GM19467 (cell line): Measurements from ENCODE around the gene CALHM4.

Experiments used
- ATAC-seq: cut with Tn5 transposase; IDR thresholded peaks from one replicate; pipeline ENCODE4 v1.9.1; 2021; ENCODE audit warnings: mild to moderate bottlenecking, moderate library complexity; ENCODE audit not compliant: unreplicated experiment

Gene CALHM4

DNA sequence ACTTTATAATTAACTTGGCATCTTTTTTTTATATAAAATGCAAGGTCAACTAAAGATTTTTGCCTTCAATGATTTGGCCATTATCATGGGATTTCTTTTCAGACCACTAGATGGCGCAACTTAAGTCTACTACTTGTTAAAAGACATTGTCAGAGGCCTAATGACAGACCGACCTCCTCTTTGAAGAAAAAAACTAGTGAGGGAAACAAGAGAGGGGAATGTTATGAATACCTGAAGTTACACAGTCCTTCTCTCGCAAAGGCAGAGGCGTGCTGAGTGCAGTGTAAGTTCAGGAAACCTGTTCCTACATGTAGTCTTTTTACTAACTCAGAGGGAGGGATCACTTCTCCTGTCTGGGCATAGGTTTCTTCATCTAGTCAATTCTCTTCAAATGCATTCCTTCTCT lies 17.3 kb upstream of the CALHM4 start:
- ATAC-seq = no peak

DNA sequence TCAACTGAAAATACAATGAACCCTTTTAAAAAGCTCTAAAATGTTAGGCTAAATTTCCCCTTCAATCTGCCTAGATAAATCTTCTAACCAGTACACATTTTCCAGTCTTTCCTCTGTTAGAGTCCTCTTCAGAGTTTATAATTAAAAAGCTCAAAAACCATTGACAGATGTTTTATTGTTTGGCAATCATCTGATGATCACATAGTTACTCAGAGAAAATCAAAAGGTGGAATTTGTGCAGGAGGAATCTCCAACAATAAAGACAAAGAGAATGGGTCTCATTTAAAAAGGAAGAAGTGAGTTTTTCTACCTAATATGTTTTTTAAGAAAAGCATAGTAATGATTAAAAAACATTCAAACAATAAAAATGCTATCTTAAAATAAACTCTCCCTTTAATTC lies 11.1 kb upstream of the CALHM4 start:
- ATAC-seq = no peak

DNA sequence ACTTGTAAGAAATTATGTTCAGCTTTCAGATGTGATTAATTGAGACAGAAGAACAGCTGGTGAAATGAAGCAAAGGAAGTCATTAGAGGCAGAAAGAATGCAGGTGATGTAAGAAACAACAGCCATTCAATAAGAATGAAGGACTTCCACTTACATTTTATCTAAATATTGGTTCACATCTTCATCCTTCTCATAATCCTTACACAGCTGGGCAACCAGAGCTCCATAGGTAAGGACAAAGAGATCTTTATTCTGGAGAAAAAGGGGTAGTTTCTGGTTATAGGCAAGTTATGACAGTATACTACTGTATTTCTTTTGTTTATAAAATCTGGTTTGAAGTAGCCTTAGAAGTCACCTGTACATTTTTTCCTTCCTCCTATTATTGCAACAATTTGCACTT lies 10.4 kb upstream of the CALHM4 start:
- no peak for ATAC-seq

DNA sequence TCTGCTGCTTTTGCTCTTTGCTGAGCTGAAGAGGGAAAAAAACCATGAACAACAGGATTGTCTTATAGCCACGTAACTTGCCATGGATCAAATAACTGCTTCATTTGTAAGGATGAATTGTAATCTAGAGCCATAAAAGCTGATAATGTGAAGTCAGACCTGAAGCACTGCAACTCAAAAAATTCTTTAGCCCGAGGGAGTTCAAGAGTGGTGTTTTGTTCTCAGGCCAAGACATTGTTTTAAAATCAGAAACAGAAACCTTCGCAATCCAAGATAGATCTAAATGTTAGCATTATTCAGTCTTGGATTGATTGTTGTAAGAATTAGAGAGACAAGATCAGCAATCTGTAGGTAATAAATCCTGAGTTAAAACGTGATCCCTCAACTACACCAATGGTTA lies 7.9 kb upstream of the CALHM4 start, which contains the start of gene TRAPPC3L:
TSS of gene TRAPPC3L (minus strand) at position 34 of the 400 bp plus-strand sequence. CDS start 170 bp downstream, outside the sequence.
- ATAC-seq = no peak

DNA sequence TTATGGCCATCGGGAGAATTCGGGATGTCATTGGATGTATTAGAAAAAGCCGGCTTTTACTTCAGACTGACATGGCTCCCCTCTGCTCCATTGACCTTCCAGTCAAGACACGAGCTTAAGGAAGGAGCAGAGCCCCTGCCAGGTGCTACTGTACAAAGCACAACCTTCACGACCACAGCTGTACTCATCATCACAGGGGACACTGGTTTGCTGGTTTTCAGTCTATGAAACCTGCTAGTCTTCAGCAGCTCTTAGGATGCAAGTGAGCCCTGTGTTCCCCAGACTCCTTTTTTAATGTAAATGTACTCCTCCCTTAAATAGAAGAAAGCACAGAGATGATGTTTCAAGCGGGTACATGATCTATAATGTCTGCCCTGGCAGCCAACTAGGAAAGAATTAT lies 6.2 kb upstream of the CALHM4 start:
- ATAC-seq = no peak

DNA sequence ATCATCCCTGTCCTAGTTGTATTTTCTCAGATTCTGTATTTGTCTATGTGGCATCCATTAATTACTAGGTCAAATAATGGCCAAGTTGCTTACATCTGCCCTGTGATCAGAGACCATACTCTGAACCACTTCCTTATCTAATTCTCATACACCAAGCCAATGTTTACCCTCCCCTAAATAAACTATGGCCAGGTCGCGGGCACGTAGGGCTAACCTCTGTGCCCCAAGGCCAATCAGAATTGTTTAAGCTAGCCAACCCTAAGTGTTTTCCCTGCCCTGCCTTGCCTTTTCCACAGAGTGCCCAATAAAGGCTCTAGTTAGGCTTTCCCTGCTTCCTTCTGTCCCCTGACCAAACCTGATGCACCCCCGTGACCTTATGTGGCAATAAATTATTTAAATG lies 2.8 kb upstream of the CALHM4 start:
- no peak for ATAC-seq

DNA sequence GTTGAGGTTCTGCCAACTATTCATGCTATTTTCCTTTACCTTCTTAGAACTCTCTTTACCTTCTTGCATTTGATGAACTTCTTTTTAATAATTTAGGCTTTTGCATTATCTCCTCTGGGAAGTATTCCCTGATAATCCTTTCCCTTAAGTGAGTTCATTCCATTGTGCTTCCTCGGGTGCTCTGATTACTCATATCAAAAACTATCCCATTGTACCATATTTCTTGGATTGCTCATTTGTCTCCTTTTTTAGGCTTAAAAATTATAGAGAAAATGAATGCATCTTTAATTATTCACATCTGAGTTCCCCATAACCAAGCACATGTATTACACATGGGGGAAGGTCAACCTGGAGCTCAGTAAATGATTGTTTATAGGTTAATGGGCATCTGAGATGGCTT lies 2.5 kb downstream of the CALHM4 start:
- ATAC-seq = no peak

DNA sequence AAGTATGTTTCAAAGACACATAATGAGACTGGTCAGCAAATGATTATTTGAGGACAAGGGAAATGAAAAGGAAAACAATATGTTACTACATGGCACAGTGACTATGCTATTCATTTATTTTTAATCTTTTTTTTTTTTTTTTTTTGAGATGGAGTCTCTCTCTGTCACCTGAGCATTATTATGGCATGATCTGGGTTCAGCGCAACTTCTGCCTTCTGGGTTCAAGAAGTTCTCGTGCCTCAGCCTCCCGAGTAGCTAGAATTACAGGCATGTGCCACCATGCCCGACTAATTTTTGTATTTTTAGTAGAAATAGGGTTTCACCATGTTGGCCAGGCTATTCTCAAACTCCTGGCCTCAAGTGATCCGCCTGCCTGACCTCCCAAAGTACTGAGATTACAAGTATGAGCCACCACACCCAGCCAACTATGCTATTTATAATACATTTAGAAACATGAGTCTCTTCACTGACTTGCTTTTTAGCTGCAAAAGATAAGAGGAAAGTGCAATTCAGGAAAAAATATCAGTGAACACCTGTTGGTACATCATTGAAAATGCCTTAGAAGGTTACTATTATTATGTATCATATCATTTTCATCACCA lies 3.4 kb downstream of the CALHM4 start:
- no peak for ATAC-seq

DNA sequence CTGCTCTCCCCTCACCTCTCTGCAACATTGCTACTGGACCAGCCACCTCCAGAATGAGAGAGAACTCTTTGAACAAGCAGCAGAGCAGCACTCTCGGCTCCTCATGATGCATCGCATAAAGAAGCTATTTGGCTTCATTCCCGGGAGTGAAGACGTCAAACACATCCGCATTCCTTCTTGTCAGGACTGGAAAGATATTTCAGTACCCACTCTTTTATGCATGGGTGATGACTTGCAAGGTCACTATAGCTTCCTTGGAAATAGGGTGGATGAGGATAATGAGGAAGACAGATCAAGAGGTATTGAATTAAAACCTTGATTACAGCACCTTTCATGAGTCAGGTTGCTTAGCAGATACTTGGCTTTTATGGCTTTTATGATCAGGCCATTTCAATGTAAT lies 4.3 kb downstream of the CALHM4 start:
- no peak for ATAC-seq

DNA sequence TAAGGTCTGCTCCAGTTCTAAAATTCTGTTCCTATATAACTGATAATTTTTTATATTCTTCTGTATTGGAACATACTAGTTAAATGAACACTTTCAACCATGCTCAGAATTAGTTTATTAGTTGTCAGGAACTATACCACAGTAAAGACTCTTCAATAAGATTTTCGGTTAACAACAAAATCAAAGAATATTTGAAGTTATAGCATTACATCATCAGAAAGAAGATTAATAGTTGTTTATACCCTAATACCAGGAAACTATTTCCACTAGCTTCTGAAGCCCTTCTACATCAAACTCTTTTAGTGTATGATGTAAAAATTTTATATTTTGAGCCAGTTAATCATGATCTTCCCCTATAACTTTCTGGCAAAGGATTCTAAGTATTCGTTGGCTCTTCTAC lies 6.6 kb downstream of the CALHM4 start:
- no peak for ATAC-seq

DNA sequence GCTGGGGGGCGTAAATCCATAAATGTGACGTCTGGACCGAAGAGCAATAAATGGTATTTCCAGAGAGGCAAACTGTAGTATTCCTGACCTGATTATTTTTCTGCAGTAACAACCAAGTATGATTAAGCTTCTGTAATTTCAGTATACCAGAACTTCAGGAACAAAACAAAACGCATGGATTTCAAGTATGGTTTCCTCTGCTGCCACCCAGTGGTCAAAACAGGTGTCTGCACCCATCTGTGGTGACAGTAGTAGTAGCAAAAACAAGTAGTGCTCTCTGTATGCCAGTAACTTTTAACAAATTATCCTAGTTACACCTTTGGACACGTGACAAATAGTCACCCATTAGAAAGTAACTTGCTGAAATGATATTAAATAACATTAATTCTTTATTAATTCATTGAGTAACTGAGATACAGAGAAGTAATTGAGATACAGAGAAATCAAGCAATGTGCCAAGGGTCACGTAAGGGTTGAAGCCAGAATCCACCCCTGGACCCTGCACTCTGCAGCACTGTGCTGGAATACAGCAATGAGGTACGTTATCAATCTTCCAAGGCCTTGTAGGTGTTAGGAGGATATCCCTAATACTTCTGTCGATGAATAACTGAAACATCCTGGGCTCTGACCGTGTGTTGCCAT lies 7.9 kb downstream of the CALHM4 start:
- ATAC-seq = no peak

DNA sequence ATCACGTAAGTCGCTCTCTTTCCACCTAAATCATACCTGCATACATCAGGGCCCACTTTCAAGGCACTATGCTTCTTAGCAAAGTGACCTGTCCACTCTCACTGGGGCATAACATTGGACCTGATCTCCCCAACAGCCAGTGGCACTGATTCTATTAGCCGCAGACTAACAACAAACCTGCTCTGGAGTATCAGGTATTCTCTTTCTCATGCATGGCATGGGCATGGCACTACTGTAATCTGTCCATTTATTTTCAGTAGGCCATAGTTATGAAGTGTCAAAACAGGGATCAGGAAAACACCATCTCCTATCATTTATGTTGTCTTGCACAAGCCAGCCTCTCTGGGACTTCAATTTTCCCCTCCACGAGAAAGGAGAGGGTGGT lies 8.5 kb downstream of the CALHM4 start:
- no peak for ATAC-seq

DNA sequence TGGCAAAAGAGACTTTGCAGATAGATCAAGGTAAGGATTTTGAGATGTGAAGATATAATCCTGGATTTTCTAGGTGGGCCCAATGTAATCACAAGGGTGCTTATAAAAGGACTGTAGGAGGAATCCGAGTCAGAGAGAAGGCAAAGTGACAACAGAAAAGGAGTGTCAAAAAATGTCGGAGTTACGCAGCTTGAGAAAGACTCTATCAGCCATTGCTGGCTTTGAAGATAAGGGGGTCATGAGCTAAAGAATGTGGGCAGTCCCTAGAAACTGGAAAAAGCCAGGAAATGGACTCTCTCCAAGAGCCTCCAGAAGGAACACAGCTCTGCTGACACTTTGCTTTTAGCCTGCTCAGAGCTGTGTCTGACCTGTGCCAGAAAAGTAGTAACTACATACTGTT lies 9.1 kb downstream of the CALHM4 start:
- no peak for ATAC-seq

DNA sequence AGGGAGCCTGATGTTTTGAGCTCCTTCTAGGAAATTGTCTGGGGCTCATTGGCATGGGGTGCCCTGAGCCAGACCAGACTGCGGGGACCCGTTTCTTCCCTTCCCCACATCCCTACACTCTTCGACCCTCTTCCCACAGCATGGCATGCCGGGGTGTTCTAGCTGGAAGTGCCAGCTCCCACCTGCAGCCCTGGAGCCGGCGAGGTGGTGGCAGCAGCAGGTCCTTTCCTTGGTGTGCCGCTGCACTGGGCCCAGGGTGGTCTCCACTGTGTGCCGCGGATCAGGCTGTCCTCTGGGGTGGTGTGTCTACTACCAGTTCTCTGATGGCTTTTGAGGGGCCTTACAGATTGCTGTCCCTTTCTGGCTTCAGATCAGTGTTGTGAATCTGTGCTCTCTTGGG lies 10.3 kb downstream of the CALHM4 start:
- no peak for ATAC-seq

DNA sequence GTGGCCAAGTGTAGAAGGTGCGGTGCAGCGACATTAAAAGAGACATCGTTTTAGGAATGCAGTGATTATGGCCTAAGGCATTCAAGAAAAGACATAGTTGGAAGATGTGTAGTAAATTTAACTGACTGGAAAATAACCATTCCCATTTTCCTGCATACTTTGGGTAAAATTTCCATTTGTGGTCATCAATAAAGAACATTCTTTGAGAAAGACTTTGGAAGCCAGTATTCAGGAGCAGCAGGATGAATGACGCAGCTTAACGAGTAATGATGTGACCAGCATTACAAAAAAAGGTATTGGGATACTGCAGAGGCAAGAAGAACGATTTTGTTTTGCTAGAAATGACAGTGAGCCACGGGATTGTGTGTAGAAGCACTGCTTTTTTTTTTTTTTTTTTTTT lies 10.8 kb downstream of the CALHM4 start:
- ATAC-seq = no peak

DNA sequence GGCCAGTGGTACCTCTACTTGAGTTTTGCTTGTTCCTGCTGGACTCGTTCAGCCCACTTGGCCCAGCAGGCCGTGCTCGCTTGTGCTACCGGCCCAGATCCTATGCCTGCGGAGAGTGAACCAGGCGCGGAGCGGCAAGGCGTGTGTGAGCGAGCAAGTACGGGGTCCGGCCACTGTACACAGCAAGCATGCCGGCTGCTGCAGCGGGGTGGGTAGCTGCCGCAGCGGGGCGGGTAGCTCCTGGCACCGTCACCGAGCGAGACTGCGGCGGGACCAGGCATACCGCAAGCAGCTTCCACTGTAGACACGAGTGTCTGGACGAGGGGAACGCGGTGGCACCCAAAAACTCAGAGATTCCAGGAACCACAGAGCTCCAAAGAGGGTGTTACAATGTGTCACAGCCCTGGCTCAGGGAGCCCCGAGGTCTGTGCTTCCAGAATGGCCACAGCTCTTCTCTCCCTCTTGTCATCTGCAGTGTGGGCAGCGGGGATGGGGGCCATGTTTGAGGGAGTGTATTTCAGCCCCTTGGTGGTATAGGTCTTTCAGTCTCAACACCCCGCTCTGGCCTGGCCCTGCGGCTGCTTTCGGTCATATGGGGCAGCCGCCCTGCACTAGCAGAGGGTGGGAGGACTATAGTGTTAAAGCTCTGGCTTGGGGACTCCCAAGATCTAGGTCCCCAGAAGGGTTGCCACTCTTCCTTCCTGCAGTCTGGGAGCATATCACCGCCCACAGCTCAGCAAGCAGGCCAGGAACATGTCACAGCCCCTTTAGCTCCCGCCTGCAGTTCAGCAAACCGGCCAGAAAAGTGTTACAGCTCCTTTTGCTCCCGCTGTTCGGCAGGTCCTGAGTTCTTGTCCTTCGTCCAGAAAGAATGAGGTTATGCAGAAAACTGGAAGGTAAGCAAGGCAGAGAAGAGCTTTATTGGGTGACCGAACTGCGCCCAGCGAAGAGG lies 11.6 kb downstream of the CALHM4 start:
- no peak for ATAC-seq

DNA sequence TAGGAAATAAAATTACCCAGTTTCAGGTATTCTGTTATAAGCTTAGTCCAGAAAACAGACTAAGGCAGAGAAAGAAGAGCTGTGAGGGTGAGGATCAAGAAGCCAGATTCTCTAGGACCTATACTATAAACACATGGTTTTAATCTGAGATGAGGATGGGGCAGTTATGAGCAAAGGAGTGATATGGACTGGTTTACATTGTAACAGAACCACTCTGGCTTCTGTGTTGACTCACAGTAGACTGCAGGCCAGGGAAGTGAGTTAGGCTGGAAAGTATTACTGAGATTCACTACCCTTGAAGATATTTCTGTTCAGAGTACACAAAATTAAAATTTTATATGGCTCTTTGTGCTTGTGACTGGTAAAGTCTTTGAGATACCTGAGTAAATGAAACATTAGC lies 14.6 kb downstream of the CALHM4 start:
- no peak for ATAC-seq

DNA sequence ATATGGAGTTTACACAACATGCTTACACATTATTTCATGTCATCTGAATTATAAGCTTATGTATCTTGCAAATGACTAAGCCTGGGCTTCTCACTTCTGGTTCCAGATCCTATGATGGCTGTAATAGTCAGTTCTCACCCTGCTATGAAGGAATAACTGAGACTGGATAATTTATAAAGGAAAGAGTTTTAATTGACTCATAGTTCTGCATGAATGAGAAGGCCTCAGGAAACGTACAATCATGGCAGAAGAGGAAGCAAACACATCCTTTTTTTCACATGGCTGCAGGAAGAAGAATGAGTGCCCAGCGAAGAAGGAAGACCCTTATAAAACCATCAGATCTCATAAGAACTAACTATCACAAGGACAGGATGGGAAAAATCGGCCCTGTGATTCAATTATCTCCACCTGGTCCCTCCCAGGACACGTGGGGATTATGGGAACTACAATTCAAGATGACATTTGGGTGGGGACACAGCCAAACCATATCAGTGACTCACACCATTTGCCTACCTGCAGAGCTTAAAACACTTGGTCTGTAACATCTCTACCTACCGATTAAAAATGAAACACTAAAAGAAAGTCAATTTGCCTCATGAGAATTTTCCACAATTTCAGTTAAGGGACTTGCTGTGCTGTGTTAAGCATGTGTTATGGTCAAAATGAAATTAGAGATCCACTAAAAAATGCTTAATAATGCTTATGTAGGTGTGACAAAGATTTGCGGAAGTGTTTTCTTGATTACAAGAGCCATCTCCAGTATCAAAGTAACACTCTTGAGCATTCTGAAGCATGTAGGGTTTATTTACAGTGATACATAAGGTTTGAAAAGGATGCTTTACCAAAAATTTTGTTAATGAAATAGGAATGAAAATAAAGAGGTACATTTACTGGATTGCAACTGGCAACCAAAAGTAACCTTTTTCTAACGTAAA lies 15.5 kb downstream of the CALHM4 start:
- no peak for ATAC-seq

DNA sequence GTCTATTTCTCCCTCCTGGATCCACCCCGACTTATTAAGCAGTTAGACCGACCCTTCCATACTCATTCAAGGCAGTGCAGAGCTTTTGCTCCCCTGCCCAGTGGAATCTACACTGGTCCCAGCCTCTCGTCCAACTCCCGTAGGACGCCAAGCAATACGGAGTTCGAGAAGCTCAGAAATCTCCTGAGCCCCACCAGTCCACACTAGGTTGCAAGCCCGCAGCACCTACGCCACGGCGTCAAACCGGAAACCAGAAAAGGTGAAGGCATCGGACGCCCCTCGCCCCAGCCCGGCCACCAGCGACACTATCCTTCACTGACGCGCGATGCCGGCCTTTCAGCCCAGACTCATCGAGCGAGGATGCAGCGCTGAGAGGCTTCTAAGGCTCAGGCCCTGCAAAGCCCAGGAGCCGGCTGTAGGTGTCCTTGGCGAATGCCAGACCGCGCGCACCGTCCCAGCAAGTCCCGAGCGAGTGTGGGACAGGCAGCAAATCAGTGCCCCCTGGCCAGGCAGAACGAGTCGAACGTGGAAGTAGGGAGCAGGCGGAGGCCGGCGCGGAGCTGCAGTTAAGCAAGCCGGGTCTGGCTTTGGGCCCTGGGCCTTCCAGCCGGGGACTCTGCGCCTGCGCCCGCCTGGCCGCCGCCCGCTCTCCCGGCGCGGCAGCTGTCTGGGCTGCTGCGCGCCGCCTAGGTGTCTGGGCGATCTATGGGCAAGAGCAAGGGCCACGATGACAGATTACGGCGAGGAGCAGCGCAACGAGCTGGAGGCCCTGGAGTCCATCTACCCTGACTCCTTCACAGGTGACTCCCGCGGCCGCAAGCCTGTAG lies 17.5 kb downstream of the CALHM4 start, which contains the start of gene RWDD1:
TSS of gene RWDD1 (plus strand) at position 649 of the 827 bp plus-strand sequence. CDS start at position 728, 79 bp downstream.
- ATAC-seq = peak; percentile 95

DNA sequence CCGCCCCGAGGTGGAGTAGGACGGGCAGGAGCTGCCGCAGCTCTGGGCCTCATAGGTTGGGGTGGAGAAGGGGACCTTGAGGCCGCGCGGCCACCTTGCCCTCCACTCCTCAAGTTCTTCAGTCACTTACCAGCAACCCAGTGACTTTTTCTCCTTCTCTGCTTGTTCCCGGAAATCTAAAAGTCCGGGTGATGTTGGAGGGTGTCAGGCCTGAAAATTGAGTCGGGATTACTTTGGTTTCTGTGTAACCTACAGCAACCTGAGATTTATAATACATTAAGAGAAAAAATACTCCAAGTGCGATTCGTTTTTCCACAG lies 18.1 kb downstream of the CALHM4 start:
- no peak for ATAC-seq
